BJ (cell line): ENCODE results near the gene NAPG. TPM values are rescaled to one million over a fixed set of nuclear protein-coding genes. Genes with fewer than 3 reads are reported as not detected.

Source experiments
- CTCF ChIA-PET: fragments of 350-600 bp; formaldehyde crosslinking; extraction: SDS; loops from one replicate; lab custom pipeline; 2021; ENCODE audit warnings: antibody characterized with exemption, inconsistent platforms; lab: Yijun Ruan, JAX
- POLR2A ChIA-PET: fragments of 300-600 bp; sonication (Branson Sonifier 250); formaldehyde crosslinking; extraction: SDS; loops from one replicate; lab custom pipeline; 2021; ENCODE audit warnings: antibody characterized with exemption; lab: Charles Lee
- DNase-seq: peaks from one replicate; pipeline ENCODE4 v3.0.0-alpha.2; 2011; ENCODE audit warnings: low read depth
- H3K27me3 ChIP-seq: 2 replicates; pipeline ENCODE4 v1.6.0; 2011; ENCODE audit warnings: low read length; ENCODE audit not compliant: control insufficient read depth, insufficient read depth
- H3K36me3 ChIP-seq: 2 replicates; pipeline ENCODE4 v1.5.1; 2011; ENCODE audit warnings: low read length; ENCODE audit not compliant: control insufficient read depth, insufficient read depth
- H3K4me3 ChIP-seq: 2 replicates; pipeline ENCODE4 v1.5.1; 2011; ENCODE audit warnings: low read depth, mild to moderate bottlenecking, control low read depth, low read length
- polyA plus RNA-seq: library from polyadenylated mRNA; depleted of rRNA; stranded (reverse); fragments of >200 nt; gene quantifications from 2 replicates; pipeline ENCODE4 v1.2.3, GENCODE V29; 2011
- TF ChIP-seq, protein P1 (sequence below): IDR thresholded peaks from 2 replicates; pipeline ENCODE4 v1.5.1; 2011; ENCODE audit warnings: low read depth, mild to moderate bottlenecking, control low read depth, inconsistent platforms, low read length, moderate library complexity; ENCODE audit not compliant: insufficient read depth

Gene NAPG
- polyA plus RNA-seq, 1 experiment = 15.4 TPM

DNA sequence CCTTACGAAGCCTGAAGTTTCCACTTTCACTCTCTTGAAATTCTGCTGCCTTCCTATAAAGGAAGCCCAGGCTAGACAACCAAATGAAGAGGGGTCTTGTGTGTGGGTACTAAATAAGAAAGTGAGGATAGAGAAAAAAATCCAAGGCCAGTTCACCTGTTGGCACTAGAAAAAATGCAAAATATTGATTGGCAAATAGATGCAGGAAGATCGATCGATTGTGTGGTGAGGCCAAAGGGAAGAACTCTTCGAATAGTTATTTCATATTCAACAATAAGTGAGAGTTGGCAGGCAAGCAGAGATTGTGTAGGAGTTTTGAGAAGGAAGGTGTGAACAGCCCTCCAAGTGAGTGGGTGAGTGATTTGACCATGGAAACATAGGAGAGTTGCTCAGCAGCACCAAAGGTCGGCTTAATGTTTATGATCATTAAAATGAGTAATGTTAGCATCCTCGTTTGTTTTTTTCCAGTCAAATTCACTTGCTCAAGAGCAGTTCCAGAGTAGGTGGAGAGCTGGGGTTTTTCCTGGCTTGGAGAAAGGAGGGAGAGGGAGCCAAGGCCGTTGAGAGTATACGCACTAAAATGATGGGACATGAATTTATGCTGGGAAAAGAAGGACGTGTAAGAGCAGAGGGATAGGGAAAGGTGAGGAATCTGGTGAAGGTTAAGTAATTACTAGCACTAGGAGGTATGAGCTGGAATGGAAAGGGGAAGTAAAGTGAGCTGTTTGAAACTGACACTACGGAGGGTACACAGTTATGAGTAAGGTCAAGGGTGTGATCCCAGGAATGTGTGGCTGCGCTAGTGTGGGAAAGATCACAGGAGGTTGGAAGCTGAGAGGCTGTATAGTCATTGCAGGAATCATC is 1.1 kb upstream of the NAPG start:
- ChIA-PET CTCF (no interaction called here), POLR2A (no interaction called here)
- Histone ChIP-seq H3K27me3 (no peaks in the 10 kb centered on the region), H3K36me3 (no peaks in the 10 kb centered on the region), H3K4me3 (no peak overlapping the region)
- DNase-seq = no peak
- TF ChIP-seq, protein P1, sequence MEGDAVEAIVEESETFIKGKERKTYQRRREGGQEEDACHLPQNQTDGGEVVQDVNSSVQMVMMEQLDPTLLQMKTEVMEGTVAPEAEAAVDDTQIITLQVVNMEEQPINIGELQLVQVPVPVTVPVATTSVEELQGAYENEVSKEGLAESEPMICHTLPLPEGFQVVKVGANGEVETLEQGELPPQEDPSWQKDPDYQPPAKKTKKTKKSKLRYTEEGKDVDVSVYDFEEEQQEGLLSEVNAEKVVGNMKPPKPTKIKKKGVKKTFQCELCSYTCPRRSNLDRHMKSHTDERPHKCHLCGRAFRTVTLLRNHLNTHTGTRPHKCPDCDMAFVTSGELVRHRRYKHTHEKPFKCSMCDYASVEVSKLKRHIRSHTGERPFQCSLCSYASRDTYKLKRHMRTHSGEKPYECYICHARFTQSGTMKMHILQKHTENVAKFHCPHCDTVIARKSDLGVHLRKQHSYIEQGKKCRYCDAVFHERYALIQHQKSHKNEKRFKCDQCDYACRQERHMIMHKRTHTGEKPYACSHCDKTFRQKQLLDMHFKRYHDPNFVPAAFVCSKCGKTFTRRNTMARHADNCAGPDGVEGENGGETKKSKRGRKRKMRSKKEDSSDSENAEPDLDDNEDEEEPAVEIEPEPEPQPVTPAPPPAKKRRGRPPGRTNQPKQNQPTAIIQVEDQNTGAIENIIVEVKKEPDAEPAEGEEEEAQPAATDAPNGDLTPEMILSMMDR = no peak

DNA sequence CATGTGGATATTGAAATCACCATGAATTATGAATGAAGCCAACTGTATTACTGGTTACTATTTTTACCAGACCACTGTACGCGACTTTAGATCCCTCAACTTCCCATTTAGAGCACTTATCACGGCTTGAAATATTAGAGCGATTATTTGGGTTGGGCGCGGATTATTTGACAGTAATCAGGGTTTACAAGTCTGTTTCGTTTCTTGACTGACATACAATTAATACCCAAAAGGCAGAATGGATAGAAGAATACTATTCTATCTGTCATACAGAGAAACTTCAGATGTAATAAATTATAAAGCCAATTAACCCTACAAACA is 496 bp upstream of the NAPG start:
- TF ChIP-seq, protein P1 = no peak
- POLR2A ChIA-PET = interaction anchor here (0.7 kb wide), 1 partner anchor 28 kb away, joined by 3 read pairs; no protein-coding TSS in a partner anchor
- Histone ChIP-seq H3K36me3 (no peaks in the 10 kb centered on the region), H3K27me3 (no peaks in the 10 kb centered on the region), H3K4me3 (peak overlapping the region; percentile 92)
- CTCF ChIA-PET = no interaction called here
- DNase-seq = no peak

DNA sequence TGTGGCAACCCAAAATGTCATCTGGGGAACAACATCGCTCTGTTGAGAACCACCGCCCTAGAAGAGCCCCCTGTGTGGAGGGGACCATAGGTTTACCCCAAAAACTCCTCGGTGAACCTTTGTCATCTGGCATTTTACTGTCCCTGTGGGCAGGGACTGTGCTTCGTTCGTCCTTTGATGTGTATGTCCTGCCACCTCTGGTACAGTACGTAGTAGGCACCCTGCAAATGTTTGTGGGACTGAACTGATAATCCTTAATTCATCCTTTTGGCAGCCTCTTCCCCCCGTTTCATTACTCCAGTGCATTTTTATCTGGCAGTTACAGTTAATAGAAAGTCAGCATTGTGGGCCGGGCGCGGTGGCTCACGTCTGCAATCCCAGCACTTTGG is 728 bp downstream of the NAPG start:
- no peaks in the 10 kb centered on the region for H3K36me3 ChIP-seq
- ChIA-PET POLR2A (no interaction called here), CTCF (no interaction called here)
- no peak for DNase-seq
- TF ChIP-seq, protein P1 = no peak
- H3K4me3 ChIP-seq = peak overlapping the region; percentile 92
- H3K27me3 ChIP-seq = no peaks in the 10 kb centered on the region

DNA sequence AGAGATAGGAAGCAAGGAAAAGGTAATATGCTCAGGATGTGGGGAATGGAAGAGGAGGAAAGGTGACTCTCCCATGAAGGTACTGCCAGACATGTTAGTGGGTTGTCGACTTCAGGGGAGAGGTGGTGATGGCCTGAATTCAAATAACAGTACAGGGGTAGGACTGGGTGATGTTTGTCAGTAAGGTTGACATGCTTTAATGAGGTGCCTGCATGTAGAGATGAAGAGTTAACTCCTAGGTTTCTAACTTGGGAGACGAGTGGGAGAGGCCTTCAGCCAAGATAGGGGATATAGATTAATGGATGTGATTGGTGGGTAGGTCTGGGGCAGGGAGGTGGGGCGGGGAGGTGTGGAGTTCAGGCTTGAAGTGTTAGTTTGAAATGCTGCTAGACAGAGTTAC is 2.6 kb downstream of the NAPG start:
- POLR2A ChIA-PET = no interaction called here
- Histone ChIP-seq H3K27me3 (no peaks in the 10 kb centered on the region), H3K36me3 (no peaks in the 10 kb centered on the region), H3K4me3 (no peak overlapping the region)
- TF ChIP-seq, protein P1 = no peak
- no peak for DNase-seq
- CTCF ChIA-PET = interaction anchor here (1.4 kb wide), 1 partner anchor 16 kb away, joined by 3 read pairs; no protein-coding TSS in a partner anchor

DNA sequence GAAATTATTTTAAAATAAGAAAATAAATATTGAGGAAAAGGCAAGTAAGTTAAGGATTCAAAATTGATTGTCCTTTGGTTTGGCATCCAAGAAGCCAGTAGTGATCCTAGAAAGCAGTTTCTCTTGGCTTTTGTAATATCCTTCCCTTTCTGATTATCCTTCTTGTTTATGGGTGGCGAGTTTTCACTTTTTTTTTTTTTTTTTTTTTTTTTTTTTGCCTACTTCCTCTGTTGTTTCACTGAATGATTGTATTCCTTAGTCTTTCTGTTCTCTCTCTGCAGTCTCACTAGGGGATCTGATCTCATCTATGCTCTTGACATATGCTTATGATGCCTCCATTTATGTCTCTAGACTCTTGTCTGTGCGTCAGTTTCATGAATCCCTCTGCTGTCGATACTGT is 4.2 kb downstream of the NAPG start:
- TF ChIP-seq, protein P1 = no peak
- DNase-seq = no peak
- H3K27me3 ChIP-seq = no peaks in the 10 kb centered on the region
- POLR2A ChIA-PET = no interaction called here
- CTCF ChIA-PET = no interaction called here
- H3K4me3 ChIP-seq = no peak overlapping the region
- H3K36me3 ChIP-seq = no peaks in the 10 kb centered on the region
